Embryonic facial prominence (tissue), 1 donor: Measurements from ENCODE around the gene SATB1.

Experiments
- DNase-seq: peaks from one replicate; pipeline ENCODE4 v3.0.0-alpha.2; 2016; ENCODE audit errors: extremely low spot score

Gene SATB1

GRCh38 chr3:18431266-18431665 lies 6.1 kb upstream of the SATB1 start:
- DNase-seq, result no peak

GRCh38 chr3:18428991-18429745 lies 4.0 kb upstream of the SATB1 start:
- no peak for DNase-seq

- DNase-seq, result no peak
Measured at GRCh38 chr3:18428036-18428435, 2.9 kb upstream of the SATB1 start.

- DNase-seq, result no peak
Measured at GRCh38 chr3:18426597-18427193, 1.6 kb upstream of the SATB1 start.

- DNase-seq, result no peak
Measured at GRCh38 chr3:18425641-18426257, 610 bp upstream of the SATB1 start.

GRCh38 chr3:18424213-18424728 lies 868 bp downstream of the SATB1 start:
- no peak for DNase-seq

GRCh38 chr3:18423401-18424212 lies 1.5 kb downstream of the SATB1 start:
- DNase-seq, result no peak

GRCh38 chr3:18422972-18423371 lies 2.2 kb downstream of the SATB1 start:
- DNase-seq, result no peak

- no peak for DNase-seq
Measured at GRCh38 chr3:18420555-18420954, 4.6 kb downstream of the SATB1 start.

- DNase-seq, result no peak
Measured at GRCh38 chr3:18419232-18419631, 5.9 kb downstream of the SATB1 start.

- no peak for DNase-seq
Measured at GRCh38 chr3:18417904-18418572, 7.1 kb downstream of the SATB1 start.

GRCh38 chr3:18416332-18416731 lies 8.8 kb downstream of the SATB1 start:
- no peak for DNase-seq

- no peak for DNase-seq
Measured at GRCh38 chr3:18415839-18416238, 9.3 kb downstream of the SATB1 start.

GRCh38 chr3:18415167-18415566 lies 10.0 kb downstream of the SATB1 start:
- DNase-seq, result no peak

- no peak for DNase-seq
Measured at GRCh38 chr3:18412684-18413083, 12.5 kb downstream of the SATB1 start.

- DNase-seq, result no peak
Measured at GRCh38 chr3:18411541-18411940, 13.6 kb downstream of the SATB1 start.

GRCh38 chr3:18410205-18410604 lies 14.9 kb downstream of the SATB1 start:
- no peak for DNase-seq

- no peak for DNase-seq
Measured at GRCh38 chr3:18409266-18409665, 15.9 kb downstream of the SATB1 start.

GRCh38 chr3:18405141-18405540 lies 20.0 kb downstream of the SATB1 start:
- DNase-seq, result no peak

GRCh38 chr3:18403061-18403460 lies 22.1 kb downstream of the SATB1 start:
- no peak for DNase-seq

- no peak for DNase-seq
Measured at GRCh38 chr3:18402239-18402799, 22.8 kb downstream of the SATB1 start.
